ENCODE data around the gene BMP8B.

GRCh38 chr1:39818482-39818881 is 29.8 kb upstream of the BMP8B start:
- TF ChIP-seq E2F6 (IDR thresholded peaks at IDR 0.05; ENCODE audit: borderline replicate concordance, low read depth) = no peak
- TF ChIP-seq JUNB (IDR thresholded peaks at IDR 0.05) = no peak
- TF ChIP-seq EP300 (IDR thresholded peaks at IDR 0.05) = no peak
- TF ChIP-seq CTCF (IDR thresholded peaks at IDR 0.05) = no peak
- TF ChIP-seq MAFK (IDR thresholded peaks at IDR 0.05; ENCODE audit: partially characterized antibody) = no peak
- TF ChIP-seq GATA3 (IDR thresholded peaks at IDR 0.05; ENCODE audit: borderline replicate concordance) = no peak
- TF ChIP-seq CHD2 (IDR thresholded peaks at IDR 0.05; ENCODE audit: low read length, partially characterized antibody) = no peak
- TF ChIP-seq MAX (IDR thresholded peaks at IDR 0.05) = no peak
- TF ChIP-seq TP53 (CRISPR knock-in tag; IDR thresholded peaks at IDR 0.05) = no peak
- no peak for TF ChIP-seq MAZ (IDR thresholded peaks at IDR 0.05; ENCODE audit: borderline replicate concordance, low read depth, low read length)
- no peak for TF ChIP-seq HDAC2 (IDR thresholded peaks at IDR 0.05)
- no peak for TF ChIP-seq HES2 (IDR thresholded peaks at IDR 0.05)
